Body of pancreas (tissue), 4 donors: ENCODE results near the gene KAT6B.

Experiments
- CTCF ChIP-seq, 7 experiments: fragments of 450-650 bp in 4 of 7; fragments of 200-600 bp in 3 of 7; sonication (generic) in 3 of 7; IDR thresholded peaks; one replicate each; pipeline ENCODE4 v1.5.1; 2016 to 2019; ENCODE audit warnings: antibody characterized with exemption in 7 of 7
- POLR2A ChIP-seq, 3 donors: fragments of 450-650 bp; IDR thresholded peaks; one replicate each; pipeline ENCODE4 v1.6.1; 2016; ENCODE audit warnings: antibody characterized with exemption in 3 of 3, mild to moderate bottlenecking in 2 of 3

GRCh38 chr10:74906611-74907198 is 80.3 kb downstream of the KAT6B start:
- TF ChIP-seq CTCF (IDR thresholded peaks at IDR 0.05) (no peak), POLR2A (IDR thresholded peaks at IDR 0.05) (no peak)
